DND-41 (cell line): ENCODE measurements around the gene ANKRD29.

Experiments used
- ATAC-seq: fragments of 200-7000 bp; cut with Tn5 transposase; 3 replicates; pipeline ENCODE4 v1.9.1; 2021; ENCODE audit warnings: low read depth; ENCODE audit not compliant: insufficient read depth
- DNase-seq: peaks from one replicate; pipeline ENCODE4 v3.0.0-alpha.2; 2020
- H2AFZ ChIP-seq: 2 replicates; pipeline ENCODE4 v1.6.0; 2012; ENCODE audit warnings: low read depth, low read length
- H3K27ac ChIP-seq: 2 replicates; pipeline ENCODE4 v1.5.1; 2012; ENCODE audit warnings: low read length, inconsistent platforms
- H3K27me3 ChIP-seq: fragments of 200-600 bp; sonication (generic); 2 replicates; pipeline ENCODE4 v1.6.0; 2012; ENCODE audit warnings: low read length, mild to moderate bottlenecking, inconsistent platforms; ENCODE audit not compliant: insufficient read depth, poor library complexity
- H3K36me3 ChIP-seq: 2 replicates; pipeline ENCODE4 v1.5.1; 2012; ENCODE audit warnings: low read length, inconsistent platforms; ENCODE audit not compliant: insufficient read depth
- H3K4me1 ChIP-seq: 2 replicates; pipeline ENCODE4 v1.5.1; 2012; ENCODE audit warnings: mild to moderate bottlenecking, low read length; ENCODE audit not compliant: insufficient read depth
- H3K4me2 ChIP-seq: 2 replicates; pipeline ENCODE4 v1.6.0; 2012; ENCODE audit warnings: mild to moderate bottlenecking, moderate library complexity, low read length, inconsistent platforms; ENCODE audit not compliant: insufficient read depth
- H3K4me3 ChIP-seq, 2 experiments: fragments of 200-600 bp in 1 of 2; shearing (Covaris generic) in 1 of 2; 2 replicates each; pipeline ENCODE4 v1.5.1; 2012 to 2016; ENCODE audit warnings: inconsistent platforms in 2 of 2, low read length in 2 of 2, mild to moderate bottlenecking in 2 of 2, low read depth in 1 of 2, moderate library complexity in 1 of 2
- H3K79me2 ChIP-seq: 2 replicates; pipeline ENCODE4 v1.6.0; 2012; ENCODE audit warnings: low read length, inconsistent platforms; ENCODE audit not compliant: insufficient read depth
- H3K9ac ChIP-seq: 2 replicates; pipeline ENCODE4 v1.6.0; 2012; ENCODE audit warnings: low read depth, mild to moderate bottlenecking, inconsistent platforms, low read length, moderate library complexity
- H3K9me3 ChIP-seq: 2 replicates; pipeline ENCODE4 v1.5.1; 2012; ENCODE audit warnings: low read length, moderate library complexity, mild to moderate bottlenecking, inconsistent platforms; ENCODE audit not compliant: insufficient read depth, severe bottlenecking
- H4K20me1 ChIP-seq: 2 replicates; pipeline ENCODE4 v1.6.0; 2012; ENCODE audit warnings: low read length; ENCODE audit not compliant: insufficient read depth
- EZH2 ChIP-seq: IDR thresholded peaks from 3 replicates; pipeline ENCODE4 v1.6.1; 2012; ENCODE audit warnings: borderline replicate concordance, low read depth, mild to moderate bottlenecking, moderate library complexity, low read length, inconsistent platforms; ENCODE audit not compliant: severe bottlenecking
- TF ChIP-seq, protein P1 (sequence below): IDR thresholded peaks from 2 replicates; pipeline ENCODE4 v1.5.1; 2012; ENCODE audit warnings: borderline replicate concordance, low read length, moderate library complexity, mild to moderate bottlenecking; ENCODE audit not compliant: poor library complexity, severe bottlenecking; ENCODE audit errors: extremely low read depth

The ANKRD29 gene

DNA sequence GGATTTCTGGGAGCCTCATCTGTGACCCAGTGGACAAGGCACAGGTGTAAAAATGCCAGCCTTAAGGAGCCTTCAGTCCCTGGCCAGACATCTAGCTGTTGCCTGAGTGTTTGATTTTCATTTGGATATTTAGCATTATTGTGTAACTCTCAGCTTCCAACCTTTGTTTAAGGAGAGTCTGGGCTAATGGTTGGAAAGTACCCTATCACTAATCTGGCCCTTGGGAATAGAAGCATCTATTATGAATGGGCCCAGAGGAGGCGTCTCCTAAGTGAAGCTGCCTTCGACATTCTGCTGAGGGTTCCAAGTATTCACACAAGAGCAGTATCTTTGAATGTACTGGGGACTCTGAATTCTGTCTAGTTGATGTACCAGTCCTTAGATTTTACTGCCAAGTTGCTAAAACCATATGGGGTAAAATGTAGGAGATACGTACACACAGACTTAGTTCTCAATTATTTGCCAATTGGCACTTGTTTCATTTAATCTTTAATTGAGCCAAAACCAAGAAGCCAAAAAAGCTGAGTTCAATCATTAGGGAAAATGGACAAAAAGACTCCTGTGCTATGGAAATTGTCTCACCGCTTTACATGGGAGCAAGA is 7.2 kb upstream of the ANKRD29 start:
- Histone ChIP-seq H4K20me1 (no peaks in the 10 kb centered on the region), H3K4me3 (no peak overlapping the region), H2AFZ (no peak overlapping the region), H3K9me3 (no peaks in the 10 kb centered on the region), H3K36me3 (no peaks in the 10 kb centered on the region), H3K79me2 (no peaks in the 10 kb centered on the region), H3K4me2 (no peak overlapping the region), H3K4me1 (no peaks in the 10 kb centered on the region), H3K27me3 (peaks cover 12% of the 10 kb centered on the region), H3K9ac (no peak overlapping the region), H3K27ac (no peak overlapping the region)
- TF ChIP-seq EZH2, result no peak
- TF ChIP-seq, protein P1, sequence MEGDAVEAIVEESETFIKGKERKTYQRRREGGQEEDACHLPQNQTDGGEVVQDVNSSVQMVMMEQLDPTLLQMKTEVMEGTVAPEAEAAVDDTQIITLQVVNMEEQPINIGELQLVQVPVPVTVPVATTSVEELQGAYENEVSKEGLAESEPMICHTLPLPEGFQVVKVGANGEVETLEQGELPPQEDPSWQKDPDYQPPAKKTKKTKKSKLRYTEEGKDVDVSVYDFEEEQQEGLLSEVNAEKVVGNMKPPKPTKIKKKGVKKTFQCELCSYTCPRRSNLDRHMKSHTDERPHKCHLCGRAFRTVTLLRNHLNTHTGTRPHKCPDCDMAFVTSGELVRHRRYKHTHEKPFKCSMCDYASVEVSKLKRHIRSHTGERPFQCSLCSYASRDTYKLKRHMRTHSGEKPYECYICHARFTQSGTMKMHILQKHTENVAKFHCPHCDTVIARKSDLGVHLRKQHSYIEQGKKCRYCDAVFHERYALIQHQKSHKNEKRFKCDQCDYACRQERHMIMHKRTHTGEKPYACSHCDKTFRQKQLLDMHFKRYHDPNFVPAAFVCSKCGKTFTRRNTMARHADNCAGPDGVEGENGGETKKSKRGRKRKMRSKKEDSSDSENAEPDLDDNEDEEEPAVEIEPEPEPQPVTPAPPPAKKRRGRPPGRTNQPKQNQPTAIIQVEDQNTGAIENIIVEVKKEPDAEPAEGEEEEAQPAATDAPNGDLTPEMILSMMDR, result no peak
- ATAC-seq, result no peak
- no peak for DNase-seq

DNA sequence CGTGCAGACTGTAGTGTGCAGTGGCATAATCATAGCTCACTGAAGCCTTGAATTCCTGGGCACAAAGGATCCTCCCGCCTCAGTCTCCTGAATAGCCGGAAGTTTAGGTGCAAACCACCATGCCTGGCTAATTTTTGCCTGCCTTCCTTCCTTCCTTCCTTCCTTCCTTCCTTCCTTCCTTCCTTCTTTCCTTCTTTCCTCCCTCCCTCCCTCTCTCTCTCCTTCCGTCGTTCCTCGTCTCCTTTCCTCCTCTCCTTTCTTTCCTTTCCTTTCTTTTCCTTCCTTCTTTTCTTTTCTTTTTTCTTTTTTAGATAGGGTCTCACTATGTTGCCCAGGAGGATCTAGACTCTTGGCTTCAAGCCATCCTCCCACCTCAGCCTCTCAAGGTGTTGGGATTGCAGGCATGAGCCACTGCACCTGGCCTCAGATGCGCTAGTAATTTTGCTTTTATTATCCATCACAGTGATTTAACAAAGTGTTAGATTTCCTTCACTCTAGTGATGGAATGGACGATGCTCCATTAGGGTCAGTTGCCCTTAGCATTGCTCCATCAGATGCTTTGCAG is 6.6 kb upstream of the ANKRD29 start:
- Histone ChIP-seq H3K4me1 (no peaks in the 10 kb centered on the region), H3K9me3 (no peaks in the 10 kb centered on the region), H2AFZ (no peak overlapping the region), H4K20me1 (no peaks in the 10 kb centered on the region), H3K27me3 (peaks cover 16% of the 10 kb centered on the region), H3K4me3 (no peak overlapping the region), H3K36me3 (no peaks in the 10 kb centered on the region), H3K9ac (no peak overlapping the region), H3K27ac (no peak overlapping the region), H3K4me2 (no peak overlapping the region), H3K79me2 (no peaks in the 10 kb centered on the region)
- TF ChIP-seq EZH2, result no peak
- TF ChIP-seq, protein P1, result no peak
- DNase-seq (no peak), ATAC-seq (no peak)

DNA sequence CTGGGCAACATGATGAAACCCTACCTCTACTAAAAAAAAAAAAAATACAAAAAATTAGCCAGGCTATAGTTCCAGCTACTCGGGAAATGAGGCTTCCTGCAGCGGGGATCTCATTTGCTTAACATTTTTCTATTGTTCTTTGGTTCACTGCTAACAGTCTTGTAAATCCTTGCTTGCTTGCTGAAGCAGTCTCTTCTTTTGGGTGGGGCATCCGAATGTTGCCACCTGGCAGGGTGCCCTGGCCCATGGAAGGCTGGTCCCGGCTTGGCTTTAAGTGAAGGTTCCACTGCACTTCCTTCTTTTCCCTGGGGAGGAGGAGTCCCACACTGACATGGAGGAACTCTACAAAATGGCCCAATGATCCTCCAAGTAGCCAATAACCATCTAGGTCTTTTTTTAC is 6.0 kb upstream of the ANKRD29 start:
- Histone ChIP-seq H3K27me3 (peaks cover 16% of the 10 kb centered on the region), H3K4me1 (no peaks in the 10 kb centered on the region), H3K27ac (no peak overlapping the region), H3K36me3 (no peaks in the 10 kb centered on the region), H2AFZ (no peak overlapping the region), H3K4me3 (no peak overlapping the region), H3K9me3 (no peaks in the 10 kb centered on the region), H3K4me2 (no peak overlapping the region), H4K20me1 (no peaks in the 10 kb centered on the region), H3K79me2 (no peaks in the 10 kb centered on the region), H3K9ac (no peak overlapping the region)
- no peak for TF ChIP-seq EZH2
- ATAC-seq, result no peak
- DNase-seq, result no peak

DNA sequence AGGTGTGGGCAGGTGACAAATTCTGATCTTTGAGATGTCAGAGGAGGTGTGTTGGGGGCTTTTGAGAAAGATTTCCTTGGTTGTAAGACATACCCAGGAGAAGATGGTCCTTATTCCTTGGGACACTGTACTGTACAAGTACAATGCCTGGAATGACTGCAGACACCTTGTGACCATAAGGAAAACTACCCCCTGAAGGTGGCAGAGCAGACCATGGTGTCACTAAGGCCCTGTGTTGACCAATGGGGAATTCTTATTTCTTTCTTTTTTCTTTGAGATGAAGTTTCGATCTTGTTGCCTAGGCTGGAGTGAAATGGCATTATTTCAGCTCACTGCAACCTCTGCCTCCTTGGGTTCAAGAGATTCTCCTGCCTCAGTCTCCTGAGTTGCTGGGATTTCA is 4.4 kb upstream of the ANKRD29 start:
- no peak overlapping the region for H3K9ac ChIP-seq
- no peak for ATAC-seq
- H3K79me2 ChIP-seq, result no peaks in the 10 kb centered on the region
- H3K4me1 ChIP-seq, result no peaks in the 10 kb centered on the region
- no peaks in the 10 kb centered on the region for H3K9me3 ChIP-seq
- H3K27ac ChIP-seq, result no peak overlapping the region
- no peak for DNase-seq
- H3K4me3 ChIP-seq, result no peak overlapping the region
- H3K36me3 ChIP-seq, result no peaks in the 10 kb centered on the region
- no peak overlapping the region for H2AFZ ChIP-seq
- H4K20me1 ChIP-seq, result no peaks in the 10 kb centered on the region
- H3K27me3 ChIP-seq, result peaks cover 18% of the 10 kb centered on the region
- TF ChIP-seq, protein P1, result no peak
- TF ChIP-seq EZH2, result no peak
- no peak overlapping the region for H3K4me2 ChIP-seq
